Uterus (tissue), 2 donors: ENCODE measurements around the gene PSMB9.

Experiments used
- POLR2A ChIP-seq, 2 donors: fragments of 450-650 bp; IDR thresholded peaks; one replicate each; pipeline ENCODE4 v1.6.1; 2016; ENCODE audit warnings: antibody characterized with exemption in 2 of 2, mild to moderate bottlenecking in 1 of 2, moderate library complexity in 1 of 2
- TF ChIP-seq, protein P1 (sequence below), 4 experiments: fragments of 200-600 bp in 2 of 4; fragments of 450-650 bp in 2 of 4; sonication (generic) in 2 of 4; IDR thresholded peaks; one replicate each; pipeline ENCODE4 v1.5.1; 2016 to 2019; ENCODE audit warnings: antibody characterized with exemption in 4 of 4, mild to moderate bottlenecking in 2 of 4, moderate library complexity in 1 of 4

DNA sequence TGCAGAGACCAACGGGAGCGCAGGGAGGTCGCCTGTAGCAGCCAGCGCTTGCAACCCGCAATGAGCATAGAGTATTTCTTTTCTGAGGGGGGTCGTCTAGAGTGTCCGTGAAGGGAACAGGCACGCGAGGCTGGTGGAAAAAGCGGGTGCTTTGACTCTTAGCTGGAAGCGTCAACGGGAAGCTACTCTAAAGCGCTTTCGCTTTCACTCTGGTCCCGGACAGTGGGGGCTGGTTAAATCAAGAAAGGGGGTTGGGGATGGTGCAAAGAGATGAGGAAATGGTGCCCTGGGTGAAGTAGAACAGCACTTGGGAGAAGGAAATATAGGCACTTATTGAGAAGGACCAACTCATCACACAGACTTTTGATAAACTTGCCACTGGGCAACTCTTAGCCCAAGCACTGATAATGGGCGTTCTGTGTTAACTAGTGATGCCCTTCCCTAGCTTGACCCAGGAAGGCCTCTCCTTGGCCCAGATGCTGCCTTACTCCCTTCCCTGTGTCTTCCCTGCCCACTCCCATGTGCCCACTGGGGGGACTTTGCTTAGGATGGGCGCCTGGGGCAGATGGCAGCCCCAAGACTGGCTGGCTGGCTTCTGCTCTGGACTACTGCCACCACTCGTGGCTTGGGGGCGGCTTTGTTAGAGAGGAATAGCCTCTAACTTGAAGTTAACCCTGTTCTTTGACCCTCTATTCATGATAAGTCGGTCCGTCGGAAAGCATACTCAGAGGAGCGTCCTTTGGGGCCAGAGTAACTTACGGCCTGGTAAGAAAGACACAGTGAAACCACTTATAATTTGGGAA, 585 bp downstream of the PSMB9 start:
- TF ChIP-seq POLR2A (IDR thresholded peaks at IDR 0.05), result no peak
- TF ChIP-seq, protein P1, sequence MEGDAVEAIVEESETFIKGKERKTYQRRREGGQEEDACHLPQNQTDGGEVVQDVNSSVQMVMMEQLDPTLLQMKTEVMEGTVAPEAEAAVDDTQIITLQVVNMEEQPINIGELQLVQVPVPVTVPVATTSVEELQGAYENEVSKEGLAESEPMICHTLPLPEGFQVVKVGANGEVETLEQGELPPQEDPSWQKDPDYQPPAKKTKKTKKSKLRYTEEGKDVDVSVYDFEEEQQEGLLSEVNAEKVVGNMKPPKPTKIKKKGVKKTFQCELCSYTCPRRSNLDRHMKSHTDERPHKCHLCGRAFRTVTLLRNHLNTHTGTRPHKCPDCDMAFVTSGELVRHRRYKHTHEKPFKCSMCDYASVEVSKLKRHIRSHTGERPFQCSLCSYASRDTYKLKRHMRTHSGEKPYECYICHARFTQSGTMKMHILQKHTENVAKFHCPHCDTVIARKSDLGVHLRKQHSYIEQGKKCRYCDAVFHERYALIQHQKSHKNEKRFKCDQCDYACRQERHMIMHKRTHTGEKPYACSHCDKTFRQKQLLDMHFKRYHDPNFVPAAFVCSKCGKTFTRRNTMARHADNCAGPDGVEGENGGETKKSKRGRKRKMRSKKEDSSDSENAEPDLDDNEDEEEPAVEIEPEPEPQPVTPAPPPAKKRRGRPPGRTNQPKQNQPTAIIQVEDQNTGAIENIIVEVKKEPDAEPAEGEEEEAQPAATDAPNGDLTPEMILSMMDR (IDR thresholded peaks at IDR 0.05), result no peak
